Muscle of leg (tissue), 11 donors: ENCODE results near the gene C17orf75. TPM values are rescaled to one million over a fixed set of nuclear protein-coding genes. Genes with fewer than 3 reads are reported as not detected.

Experiments
- DNase-seq: peaks from one replicate; pipeline ENCODE4 v3.0.0; 2013
- H3K27ac ChIP-seq: one replicate; pipeline ENCODE4 v1.5.1; 2013; ENCODE audit warnings: mild to moderate bottlenecking, low read length, control low read depth
- H3K27me3 ChIP-seq: one replicate; pipeline ENCODE4 v1.6.1; 2013; ENCODE audit warnings: low read length; ENCODE audit not compliant: control insufficient read depth, insufficient read depth
- H3K36me3 ChIP-seq: one replicate; pipeline ENCODE4 v1.6.1; 2013; ENCODE audit warnings: low read length; ENCODE audit not compliant: control insufficient read depth, insufficient read depth
- H3K4me1 ChIP-seq: one replicate; pipeline ENCODE4 v1.6.1; 2013; ENCODE audit warnings: low read length; ENCODE audit not compliant: control insufficient read depth, insufficient read depth
- H3K4me3 ChIP-seq: one replicate; pipeline ENCODE4 v1.5.1; 2013; ENCODE audit warnings: low read length, control low read depth
- H3K9me3 ChIP-seq: replicated peaks from 2 replicates; pipeline ENCODE4 v1.6.1; 2013; ENCODE audit warnings: low read depth, low read length; ENCODE audit not compliant: control insufficient read depth
- WGBS: methylation state at CpG from one replicate; pipeline ENCODE4 v1.1.5; 2013; ENCODE audit warnings: missing lambda C conversion rate; ENCODE audit not compliant: insufficient coverage; 5-methylcytosine and 5-hydroxymethylcytosine counted together
- polyA plus RNA-seq, 8 donors: library from polyadenylated mRNA; unstranded; fragments of 120-200 nt; gene quantifications; one replicate each; pipeline versions ENCODE4 v1.2.1 to v1.2.3, GENCODE V29; 2013; ENCODE audit warnings: inconsistent platforms in 1 of 8, low replicate concordance in 1 of 8; ENCODE audit not compliant: insufficient read length in 8 of 8, insufficient read depth in 1 of 8
- total RNA-seq: library from RNA; stranded (reverse); fragments of 120-200 nt; gene quantifications from one replicate; pipeline ENCODE4 v1.2.4, GENCODE V29; 2013

Gene C17orf75
- total and polyA plus RNA-seq, 9 donors: 13.7 to 22.3 (median 18.7) TPM

DNA sequence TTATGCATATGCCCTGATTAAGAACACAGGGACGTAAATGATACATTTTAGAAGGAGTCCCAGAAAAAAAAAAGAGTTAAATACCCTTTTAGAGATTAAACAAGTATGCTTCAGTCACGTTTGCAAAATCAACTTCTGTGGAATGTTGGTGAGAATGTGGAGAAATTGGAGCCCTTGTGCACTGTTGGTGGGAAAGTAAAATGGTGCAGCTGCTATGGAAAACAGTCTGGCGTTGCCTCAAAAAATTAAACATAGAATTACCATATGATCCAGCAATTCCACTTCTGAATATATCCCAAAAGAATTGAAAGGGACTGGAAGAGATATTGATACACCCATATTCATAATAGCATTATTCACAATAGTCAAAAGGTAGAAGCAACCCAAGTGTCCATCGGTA, 49.9 kb downstream of the C17orf75 start:
- peaks cover 6% of the 10 kb centered on the region for H3K4me1 ChIP-seq
- H3K27me3 ChIP-seq: no peaks in the 10 kb centered on the region
- H3K4me3 ChIP-seq: no peak overlapping the region
- no peaks in the 10 kb centered on the region for H3K36me3 ChIP-seq
- no peak for DNase-seq
- H3K27ac ChIP-seq: no peak overlapping the region
- WGBS: no CpG with 5 or more reads among the region's 4 CpGs
- H3K9me3 ChIP-seq: no peaks in the 10 kb centered on the region

DNA sequence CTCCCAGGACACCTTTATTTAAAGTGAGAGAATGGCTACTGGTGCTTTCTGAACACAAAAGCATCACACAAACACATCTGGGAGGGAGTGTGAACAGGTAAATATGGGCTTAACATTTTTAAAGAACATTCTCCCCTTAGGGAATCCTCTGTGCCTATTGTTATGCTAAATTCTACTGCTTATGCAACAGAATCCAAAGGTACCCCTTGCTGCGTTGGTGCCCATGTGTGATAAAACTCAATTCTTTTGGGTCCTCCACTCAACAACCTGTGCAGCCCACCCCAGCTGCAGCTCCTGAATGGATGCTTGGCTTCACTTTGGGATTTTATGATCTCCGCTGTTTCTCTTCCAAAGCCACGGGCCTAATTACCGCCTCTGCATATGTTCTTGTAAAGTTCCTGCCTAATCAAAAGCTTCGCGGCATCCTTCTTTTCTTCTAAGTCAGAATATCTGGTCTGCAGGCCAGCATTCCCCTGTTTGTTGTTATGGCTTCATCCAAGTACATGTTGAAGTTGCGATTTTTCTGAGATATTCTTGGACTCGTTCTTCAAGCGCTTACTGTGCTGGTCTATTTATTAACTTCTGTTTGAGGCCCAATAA, 52.4 kb downstream of the C17orf75 start:
- H3K4me1 ChIP-seq: peaks cover 6% of the 10 kb centered on the region
- H3K9me3 ChIP-seq: no peaks in the 10 kb centered on the region
- H3K27me3 ChIP-seq: peaks cover 2% of the 10 kb centered on the region
- WGBS: 41% methylated on average over 6 of the region's 9 CpGs
- DNase-seq: no peak
- H3K27ac ChIP-seq: no peak overlapping the region
- H3K4me3 ChIP-seq: no peak overlapping the region
- H3K36me3 ChIP-seq: no peaks in the 10 kb centered on the region

DNA sequence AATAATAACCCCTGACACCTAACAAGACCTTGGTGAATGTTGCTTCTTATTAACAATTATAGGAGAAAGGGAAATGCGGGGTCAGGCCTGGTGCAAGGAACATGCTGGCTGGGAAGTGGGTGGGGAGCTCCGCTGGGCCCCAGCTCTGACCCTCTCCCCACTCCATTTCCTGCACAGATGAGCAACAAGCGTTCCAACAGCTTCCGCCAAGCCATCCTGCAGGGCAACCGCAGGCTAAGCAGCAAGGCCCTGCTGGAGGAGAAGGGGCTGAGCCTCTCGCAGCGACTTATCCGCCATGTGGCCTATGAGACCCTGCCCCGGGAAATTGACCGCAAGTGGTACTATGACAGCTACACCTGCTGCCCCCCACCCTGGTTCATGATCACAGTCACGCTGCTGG, 53.4 kb downstream of the C17orf75 start:
- H3K27ac ChIP-seq: no peak overlapping the region
- peaks cover 2% of the 10 kb centered on the region for H3K27me3 ChIP-seq
- no peak overlapping the region for H3K4me3 ChIP-seq
- H3K9me3 ChIP-seq: no peaks in the 10 kb centered on the region
- no CpG with 5 or more reads among the region's 11 CpGs for WGBS
- peak; percentile 44 for DNase-seq
- no peaks in the 10 kb centered on the region for H3K36me3 ChIP-seq
- H3K4me1 ChIP-seq: peaks cover 6% of the 10 kb centered on the region

DNA sequence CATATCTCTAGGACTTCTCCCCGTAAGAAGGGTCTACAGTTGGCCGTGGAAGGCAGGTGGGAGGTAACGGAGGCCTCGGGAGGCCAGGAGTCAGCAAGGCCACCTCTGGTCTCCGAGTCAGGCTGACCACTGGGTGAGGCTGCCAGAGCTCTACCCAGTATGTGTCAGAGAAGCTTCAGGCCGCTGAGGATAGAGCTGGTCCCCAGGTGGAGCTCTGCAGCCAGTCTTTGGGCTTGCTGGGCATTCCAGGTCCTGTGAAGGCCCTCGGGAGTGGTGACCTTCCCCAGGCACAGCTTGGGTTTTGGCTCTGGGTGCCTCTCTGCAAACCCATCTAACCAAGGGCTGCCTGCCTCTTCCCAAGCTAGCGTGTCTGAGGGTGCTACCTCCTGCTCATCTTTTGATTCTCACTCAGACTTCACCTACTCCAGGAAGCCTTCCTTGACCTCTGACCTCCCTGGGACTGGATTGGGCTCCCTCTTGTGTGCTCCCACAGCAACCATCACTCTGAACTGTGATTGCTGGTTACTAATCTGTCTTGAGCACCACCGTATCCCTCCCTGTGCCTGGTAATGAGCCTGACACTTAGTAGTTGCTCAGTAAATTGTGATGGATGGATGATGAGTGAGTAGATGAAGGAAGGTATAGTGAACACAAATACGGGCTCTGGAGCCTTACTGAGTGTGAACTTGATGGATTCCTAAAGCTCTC, 54.0 kb downstream of the C17orf75 start:
- Histone ChIP-seq H3K4me3 (no peak overlapping the region), H3K27me3 (peaks cover 2% of the 10 kb centered on the region), H3K9me3 (no peaks in the 10 kb centered on the region), H3K36me3 (no peaks in the 10 kb centered on the region), H3K4me1 (peaks cover 6% of the 10 kb centered on the region), H3K27ac (no peak overlapping the region)
- 88% methylated on average over 9 of the region's 10 CpGs for WGBS
- DNase-seq: no peak

DNA sequence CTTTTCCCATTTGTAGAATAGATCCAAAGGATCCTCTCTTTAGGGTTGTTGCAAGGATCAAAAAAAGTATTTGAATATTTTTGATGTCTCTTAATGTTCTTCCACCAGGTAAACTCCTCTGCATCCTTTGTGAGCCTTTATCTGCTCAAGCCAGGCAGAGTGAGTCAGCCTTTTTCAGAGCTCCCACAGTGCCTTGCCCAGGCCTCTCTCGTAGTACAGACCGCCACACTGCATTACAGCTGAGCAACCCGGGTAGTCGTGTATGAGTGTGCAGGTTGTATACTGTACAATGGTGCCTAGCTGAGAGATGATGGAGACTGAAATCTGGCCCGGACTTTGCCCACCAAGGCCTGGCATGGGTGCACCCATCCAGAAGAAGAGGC, 55.5 kb downstream of the C17orf75 start:
- Histone ChIP-seq H3K27ac (no peak overlapping the region), H3K27me3 (peaks cover 2% of the 10 kb centered on the region), H3K9me3 (no peaks in the 10 kb centered on the region), H3K36me3 (no peaks in the 10 kb centered on the region), H3K4me3 (no peak overlapping the region), H3K4me1 (peaks cover 6% of the 10 kb centered on the region)
- WGBS: 90% methylated on average over 5 of the region's 5 CpGs
- no peak for DNase-seq

DNA sequence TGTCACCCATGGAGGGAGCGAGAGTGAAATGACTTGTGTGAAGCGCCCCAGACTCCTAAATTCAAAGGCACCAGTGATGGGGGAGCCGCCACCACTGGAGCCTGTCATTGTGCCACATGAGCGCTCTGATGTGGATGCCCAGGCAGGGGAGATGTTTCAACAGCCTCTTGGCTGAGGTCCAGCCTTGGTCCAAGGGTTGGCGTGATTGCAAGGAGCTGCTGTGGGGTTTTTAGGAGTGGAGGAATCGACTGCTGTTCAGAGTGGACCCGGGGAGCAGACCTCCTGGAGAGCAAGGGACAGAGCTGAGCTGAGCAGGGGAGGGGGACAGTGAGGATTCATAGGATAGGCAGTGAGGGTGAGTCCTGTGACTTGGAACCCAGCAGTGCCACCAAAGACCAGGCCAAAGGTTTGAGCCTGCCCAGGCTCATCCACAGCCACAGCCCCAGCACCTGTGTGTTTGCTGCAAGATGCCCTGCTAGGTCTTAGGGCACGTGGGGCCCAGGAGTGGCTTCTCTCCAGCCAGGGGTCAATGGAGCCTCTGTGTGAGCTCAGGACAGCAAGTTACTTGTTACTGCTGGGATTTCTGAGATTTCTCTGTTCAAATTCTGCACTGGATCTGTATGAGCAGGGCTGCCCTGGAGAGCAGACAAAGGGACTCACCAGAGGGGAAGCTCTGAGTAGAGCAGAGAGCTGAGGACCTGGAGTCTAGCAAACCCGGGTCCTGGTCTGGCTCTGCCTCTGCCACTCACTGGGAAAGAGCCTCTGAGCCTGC, 56.0 kb downstream of the C17orf75 start:
- H3K9me3 ChIP-seq: no peaks in the 10 kb centered on the region
- H3K4me3 ChIP-seq: no peak overlapping the region
- peaks cover 2% of the 10 kb centered on the region for H3K27me3 ChIP-seq
- 76% methylated on average over 9 of the region's 9 CpGs for WGBS
- DNase-seq: no peak
- H3K36me3 ChIP-seq: no peaks in the 10 kb centered on the region
- H3K27ac ChIP-seq: no peak overlapping the region
- H3K4me1 ChIP-seq: peaks cover 8% of the 10 kb centered on the region

DNA sequence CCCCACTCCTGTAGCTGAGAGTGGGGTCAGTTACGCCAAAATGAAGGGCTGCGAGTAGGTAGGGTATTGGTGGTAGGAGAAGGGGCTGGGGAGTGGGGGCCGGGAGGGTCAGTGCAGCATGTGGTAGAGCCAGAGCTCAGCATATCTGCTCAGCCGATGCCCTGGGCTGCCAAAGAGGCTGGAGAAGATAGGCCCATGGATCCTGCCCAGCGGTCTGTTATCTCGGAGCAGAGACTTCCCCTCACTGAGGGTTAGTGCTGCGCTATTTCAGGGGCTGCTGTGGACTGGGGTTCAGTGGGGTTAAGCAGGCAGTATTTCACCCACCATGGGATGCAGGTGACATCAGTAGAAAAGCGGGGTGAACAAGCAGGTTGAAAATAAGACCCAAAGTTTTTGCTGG, 56.7 kb downstream of the C17orf75 start:
- WGBS: 84% methylated on average over 7 of the region's 8 CpGs
- Histone ChIP-seq H3K27me3 (peaks cover 2% of the 10 kb centered on the region), H3K4me1 (peaks cover 14% of the 10 kb centered on the region), H3K36me3 (no peaks in the 10 kb centered on the region), H3K27ac (no peak overlapping the region), H3K4me3 (no peak overlapping the region), H3K9me3 (no peaks in the 10 kb centered on the region)
- no peak for DNase-seq

DNA sequence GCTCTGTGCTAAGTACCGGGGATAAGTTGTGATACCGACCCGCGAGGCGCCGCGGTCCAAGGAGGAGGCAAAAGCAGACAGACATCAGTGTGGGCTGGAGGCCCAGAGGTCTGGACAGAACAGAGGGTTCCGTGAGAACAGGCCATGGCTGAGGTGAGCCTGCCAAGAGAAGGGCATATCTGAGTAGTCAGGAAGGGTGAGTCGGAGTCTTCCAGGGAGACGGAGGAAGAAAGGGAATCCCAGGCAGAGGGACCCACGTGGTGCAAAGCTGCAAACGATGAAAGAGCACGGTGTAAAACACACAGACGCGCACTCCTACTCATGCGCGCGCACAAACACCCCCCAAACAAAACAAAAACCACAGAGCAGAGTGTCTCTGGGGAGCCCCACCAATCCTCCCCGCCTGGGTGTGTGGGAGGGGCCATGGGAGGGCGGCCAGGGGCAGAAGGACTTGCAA, 58.2 kb downstream of the C17orf75 start:
- 85% methylated on average over 11 of the region's 20 CpGs for WGBS
- no peaks in the 10 kb centered on the region for H3K36me3 ChIP-seq
- no peak for DNase-seq
- no peak overlapping the region for H3K4me3 ChIP-seq
- H3K27me3 ChIP-seq: peaks cover 2% of the 10 kb centered on the region
- no peaks in the 10 kb centered on the region for H3K9me3 ChIP-seq
- no peak overlapping the region for H3K27ac ChIP-seq
- peaks cover 19% of the 10 kb centered on the region for H3K4me1 ChIP-seq

DNA sequence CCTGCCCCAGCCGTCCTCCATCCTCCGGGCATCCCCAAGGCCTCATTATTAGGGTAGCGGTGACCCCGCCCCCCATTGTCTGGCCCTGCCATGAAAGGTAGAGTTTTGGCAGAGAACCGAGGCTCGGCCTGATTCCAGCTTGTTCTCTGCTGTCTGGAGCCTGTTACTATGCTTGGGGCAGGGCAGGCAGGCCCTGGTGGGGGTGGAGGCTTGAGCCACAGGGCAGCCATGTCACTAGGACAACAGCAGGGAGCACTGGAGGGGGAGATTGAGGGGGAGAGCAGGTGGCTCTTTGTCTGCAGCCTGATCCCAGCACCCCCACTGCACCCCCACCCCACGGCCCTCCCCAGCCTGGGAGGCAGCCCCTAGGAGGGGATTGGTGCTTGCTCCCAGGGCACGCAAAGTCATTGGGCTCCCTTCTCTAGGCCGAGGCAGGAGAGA, 60.9 kb downstream of the C17orf75 start:
- DNase-seq: peak; percentile 43
- peaks cover 23% of the 10 kb centered on the region for H3K4me1 ChIP-seq
- no peak overlapping the region for H3K27ac ChIP-seq
- H3K4me3 ChIP-seq: no peak overlapping the region
- peaks cover under 1% of the 10 kb centered on the region for H3K27me3 ChIP-seq
- WGBS: 38% methylated on average over 5 of the region's 9 CpGs
- no peaks in the 10 kb centered on the region for H3K36me3 ChIP-seq
- H3K9me3 ChIP-seq: no peaks in the 10 kb centered on the region
